ENCODE results near the gene SSR1.
"Not testable (repeated sequence)": the region's sequence is repeated elsewhere in the genome, so short reads cannot be mapped to it uniquely, and the experiment has no call there.

The SSR1 gene

GRCh38 chr6:7273709-7274108 is 39.3 kb downstream of the SSR1 start:
- no peak for DNase-seq

GRCh38 chr6:7271205-7271534 is 41.8 kb downstream of the SSR1 start:
- no peak for DNase-seq

DNA sequence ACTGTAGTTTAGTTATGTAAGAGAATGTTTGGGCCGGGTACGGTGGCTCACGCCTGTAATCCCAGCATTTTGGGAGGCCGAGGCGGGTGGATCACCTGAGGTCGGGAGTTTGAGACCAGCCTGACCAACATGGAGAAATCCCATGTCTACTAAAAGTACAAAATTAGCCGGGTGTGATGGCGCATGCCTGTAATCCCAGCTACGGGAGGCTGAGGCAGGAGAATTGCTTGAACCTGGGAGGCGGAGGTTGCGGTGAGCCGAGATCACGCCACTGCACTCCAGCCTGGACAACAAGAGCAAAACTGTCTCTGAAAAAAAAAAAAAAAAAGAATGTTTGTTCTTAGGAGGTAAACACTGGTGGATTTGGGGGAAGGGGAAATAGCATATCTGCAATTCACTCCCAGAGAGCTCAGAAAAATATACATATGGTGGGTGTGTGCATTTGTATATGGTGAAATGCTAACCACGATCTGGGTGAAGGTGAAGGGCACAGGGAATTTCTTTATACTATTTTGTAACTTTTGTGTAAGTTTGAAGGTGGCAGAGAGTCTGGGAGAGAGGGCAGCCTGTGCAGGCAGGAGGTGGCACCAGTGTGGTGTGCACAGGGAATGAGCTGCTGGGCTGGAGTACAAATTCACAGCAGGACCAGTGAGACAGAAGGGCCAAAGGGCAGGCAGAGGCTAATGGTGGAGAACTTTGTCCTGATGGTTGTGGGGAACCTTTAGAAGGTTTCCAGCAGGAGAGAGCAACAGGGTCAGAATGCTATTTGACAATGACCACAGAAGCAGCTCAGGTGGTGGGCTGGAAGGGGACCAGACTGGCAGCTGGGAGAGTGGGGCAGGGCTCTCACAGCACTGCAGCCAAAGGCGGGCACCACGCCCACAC is 42.4 kb downstream of the SSR1 start:
- no peak for DNase-seq

DNA sequence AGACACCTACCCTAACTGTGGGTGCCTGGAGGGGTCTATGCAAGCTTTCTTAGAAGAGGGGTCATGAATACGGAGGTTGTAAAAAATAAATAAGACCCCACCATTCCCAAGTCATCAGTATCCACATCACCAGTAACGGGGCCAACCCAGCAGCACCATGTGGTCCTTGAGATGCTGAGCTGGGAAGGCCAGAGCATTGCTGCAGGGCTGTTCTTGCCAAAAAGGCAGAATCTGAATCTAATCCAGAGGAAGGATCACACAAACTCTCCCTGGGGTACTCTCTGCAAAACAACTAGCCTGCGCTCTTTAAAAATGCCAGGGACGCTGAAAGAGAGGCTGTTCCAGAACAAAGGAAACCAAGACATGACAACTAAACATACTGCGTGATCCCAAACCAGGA is 43.2 kb downstream of the SSR1 start:
- no peak for DNase-seq

GRCh38 chr6:7268816-7269555 is 44.0 kb downstream of the SSR1 start:
- no peak for DNase-seq

GRCh38 chr6:7268362-7268761 is 44.6 kb downstream of the SSR1 start:
- DNase-seq, result no peak

DNA sequence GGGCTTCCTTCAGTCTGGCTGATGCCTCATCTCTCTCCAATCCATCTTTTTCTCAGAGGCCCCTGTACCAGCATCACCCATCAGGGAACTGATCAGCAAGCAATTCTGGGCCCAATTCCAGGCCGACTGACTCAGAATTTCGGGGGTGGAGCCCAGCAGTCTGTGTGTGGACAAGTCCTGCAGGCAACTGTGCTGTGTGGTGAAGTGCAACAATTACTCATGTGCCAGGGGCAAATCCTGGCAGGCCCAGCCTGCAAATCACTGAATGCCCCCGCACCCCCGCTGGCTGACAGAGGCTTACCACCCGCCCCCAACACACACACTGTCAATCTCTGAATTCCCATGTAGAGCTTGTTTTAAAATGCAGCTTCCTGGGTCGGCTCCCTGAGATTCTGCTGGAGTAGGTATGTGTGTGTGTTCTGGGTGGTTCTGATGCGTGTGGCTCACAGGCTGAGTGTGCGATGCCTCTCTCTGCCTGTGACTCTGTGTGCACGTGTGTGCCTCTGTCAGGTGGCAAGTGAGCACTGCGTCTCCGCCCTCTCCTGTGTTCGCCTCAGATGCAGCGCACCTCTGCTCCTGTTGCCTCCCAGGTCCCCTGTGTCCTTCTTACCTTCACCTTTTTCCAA is 45.4 kb downstream of the SSR1 start:
- DNase-seq, result no peak

GRCh38 chr6:7267071-7267465 is 45.9 kb downstream of the SSR1 start:
- DNase-seq, result no peak

GRCh38 chr6:7265385-7265726 is 47.6 kb downstream of the SSR1 start:
- not testable (repeated sequence) for DNase-seq

- DNase-seq, result no peak
Observed at GRCh38 chr6:7264686-7265384, 48.2 kb downstream of the SSR1 start.

- DNase-seq, result no peak
Observed at GRCh38 chr6:7264041-7264440, 49.0 kb downstream of the SSR1 start.

- not testable (repeated sequence) for DNase-seq
Observed at GRCh38 chr6:7263519-7263805, 49.5 kb downstream of the SSR1 start.

GRCh38 chr6:7262746-7263518 is 50.1 kb downstream of the SSR1 start:
- DNase-seq, result no peak

DNA sequence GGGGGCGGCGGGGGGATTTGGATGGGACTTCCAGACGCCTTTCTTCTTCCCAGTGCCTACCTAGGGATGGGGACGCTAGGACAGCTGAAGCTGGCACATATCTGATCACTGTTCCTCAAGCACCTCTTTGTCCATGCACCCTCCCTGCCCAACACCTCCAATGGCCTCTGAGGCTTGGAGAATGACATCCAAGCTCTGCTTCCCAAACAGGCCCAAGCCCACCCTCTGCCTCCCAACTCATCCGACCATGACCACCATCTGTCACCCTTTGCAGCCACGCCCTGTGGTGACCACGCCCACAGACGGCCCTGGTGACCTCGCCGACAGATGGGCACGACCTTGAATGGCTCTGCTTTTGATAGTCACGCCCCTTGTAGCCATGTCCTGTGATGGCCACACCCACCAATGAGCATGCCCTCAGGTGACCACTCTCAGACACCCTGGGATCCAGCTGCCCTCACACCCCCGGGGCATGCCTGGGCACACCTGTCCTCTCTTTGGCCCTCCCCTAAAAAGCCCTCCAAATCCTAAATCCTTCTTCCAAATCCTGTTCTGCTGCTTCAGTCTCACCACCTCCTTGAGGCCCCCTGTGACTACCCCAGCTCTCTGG is 51.0 kb downstream of the SSR1 start:
- no peak for DNase-seq

DNA sequence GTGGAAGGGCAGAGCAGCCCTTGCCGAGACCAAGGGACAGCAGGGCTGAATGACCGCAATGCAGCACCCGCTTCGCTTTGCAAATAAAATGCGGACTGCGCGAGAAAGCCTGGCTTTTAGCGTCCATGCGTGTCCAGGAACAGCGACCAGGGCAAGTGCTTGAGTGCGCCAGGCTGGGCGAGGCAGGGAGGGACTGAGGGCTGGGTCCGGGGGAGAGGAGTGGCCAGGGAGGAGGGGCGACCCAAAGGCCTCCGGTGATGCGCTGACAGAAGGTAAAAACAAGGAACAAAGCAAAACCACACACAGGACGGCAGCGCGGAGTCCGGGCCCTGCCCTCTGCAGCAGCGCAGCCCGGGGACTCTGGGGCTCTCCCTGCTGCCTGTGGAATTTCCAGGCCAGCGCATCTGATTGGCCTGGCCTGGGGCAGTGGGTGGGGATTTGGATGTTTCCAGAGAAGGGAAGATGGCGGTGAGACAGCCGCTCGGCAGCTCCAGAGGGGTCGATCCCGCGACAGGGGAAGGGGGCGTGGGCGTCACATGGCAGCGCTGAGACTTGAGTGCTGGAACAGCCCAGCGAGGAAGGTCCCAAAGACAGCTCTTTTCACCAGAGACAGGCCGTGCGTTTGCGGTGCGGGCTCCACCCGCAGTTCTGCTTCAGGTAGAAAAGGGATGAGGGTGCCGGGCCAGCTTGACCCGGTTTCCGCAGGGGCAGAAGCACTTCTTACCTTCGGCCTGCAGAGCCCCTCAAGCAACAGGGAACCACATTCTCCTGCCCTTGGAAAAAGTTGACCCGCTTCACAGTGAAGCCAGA is 51.8 kb downstream of the SSR1 start:
- DNase-seq, result peak; percentile 49

DNA sequence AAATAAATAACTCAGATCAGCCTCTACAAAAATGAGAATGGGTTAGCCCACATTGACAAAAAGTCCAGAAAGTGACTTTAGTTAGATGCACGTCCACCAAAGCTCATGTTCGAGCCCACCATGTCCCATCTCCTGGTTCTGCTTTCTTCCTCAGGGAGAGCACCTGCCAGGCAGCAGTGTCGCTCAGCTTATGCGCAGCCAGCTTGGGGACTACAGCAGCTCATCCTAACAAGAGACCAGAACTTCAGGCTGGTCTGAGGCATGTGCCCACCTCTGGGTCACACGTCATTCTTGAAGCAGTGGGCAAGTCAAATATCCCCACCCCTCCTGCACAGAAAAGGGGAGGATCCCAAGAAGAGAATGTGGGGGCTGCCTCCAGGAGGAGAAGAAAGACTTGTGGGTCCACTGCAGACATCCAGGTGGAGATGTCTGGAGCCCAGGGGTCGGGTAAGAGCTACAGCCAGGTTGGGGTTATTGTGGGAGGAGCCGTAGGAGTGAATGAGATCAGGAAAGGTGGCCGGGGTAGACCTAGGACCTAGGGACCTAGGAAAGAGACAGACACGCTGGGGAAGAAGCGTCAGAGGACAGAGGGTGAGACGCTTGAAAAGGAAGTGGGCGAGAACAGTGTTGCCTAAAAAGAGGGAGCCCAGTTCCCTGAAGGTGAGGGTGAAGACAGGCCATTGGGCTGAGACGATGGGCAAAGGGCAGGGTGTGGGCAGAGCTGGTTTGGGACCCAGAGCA is 52.5 kb downstream of the SSR1 start:
- no peak for DNase-seq

- DNase-seq, result no peak
Observed at GRCh38 chr6:7258231-7258763, 54.7 kb downstream of the SSR1 start.

DNA sequence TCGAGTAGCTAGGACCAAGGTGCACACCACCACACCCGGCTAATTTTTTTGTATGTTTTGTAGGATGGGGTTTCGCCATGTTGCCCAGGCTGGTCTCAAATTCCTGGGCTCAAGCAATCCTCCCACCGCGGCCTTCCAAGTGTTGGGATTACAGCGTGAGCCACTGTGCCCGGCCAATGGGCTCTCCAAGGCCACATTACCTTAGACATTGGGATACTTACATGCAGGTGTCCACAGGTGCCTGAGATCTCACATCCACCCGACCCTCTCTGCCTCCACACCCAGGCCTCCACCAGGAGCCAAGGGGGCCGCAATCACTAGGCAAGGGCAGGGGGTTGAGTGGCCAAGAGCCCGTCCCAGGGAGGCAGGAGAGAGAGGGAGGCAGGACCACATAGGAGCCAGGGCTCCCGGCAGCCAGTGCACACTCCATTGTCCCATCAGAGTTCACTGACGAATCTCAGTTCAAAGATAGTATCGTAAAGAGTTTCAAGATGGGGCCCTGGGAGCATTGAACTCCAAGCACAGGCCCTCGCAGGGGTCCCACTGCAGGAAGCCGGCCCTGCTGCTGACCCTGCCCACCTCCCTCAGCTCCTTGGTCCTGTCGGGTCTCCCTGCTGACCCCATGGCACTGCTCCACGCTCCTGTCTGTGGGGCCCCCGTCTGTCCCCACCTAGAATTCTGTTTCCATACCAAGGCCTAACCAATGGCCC is 55.3 kb downstream of the SSR1 start:
- DNase-seq, result no peak

GRCh38 chr6:7256785-7257184 is 56.2 kb downstream of the SSR1 start:
- no peak for DNase-seq

DNA sequence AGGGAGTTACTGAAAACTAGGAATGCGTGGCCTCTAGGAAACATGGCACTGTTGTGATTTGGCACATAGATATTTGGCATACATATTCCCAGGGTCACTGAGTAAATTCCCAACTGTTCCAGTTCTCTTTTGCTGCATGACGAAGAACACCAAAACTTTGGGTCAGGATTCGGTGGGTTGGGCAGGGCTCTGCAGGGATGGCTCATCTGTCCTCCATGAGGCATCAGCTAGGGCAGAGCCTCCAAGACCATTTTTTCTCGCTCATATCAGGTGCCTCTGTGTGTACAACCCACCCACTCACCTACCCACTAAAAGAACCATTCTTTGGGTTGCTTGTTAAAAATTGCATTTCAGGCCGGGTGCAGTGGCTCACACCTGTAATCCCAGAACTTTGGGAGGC is 57.1 kb downstream of the SSR1 start:
- DNase-seq, result no peak

All from activated naive CD4-positive, alpha-beta T cell treated with Interleukin-2 at 50 U/mL for 16 hours (primary cell).